NCI-H2171 treated with DMSO at 0.1 percent for 48 hours (cell line): ENCODE data around the gene CCDC92.

Experiments used
- DNase-seq: peaks from one replicate; lab custom pipeline; 2025; lab: John Stamatoyannopoulos, UW

The CCDC92 gene

DNA sequence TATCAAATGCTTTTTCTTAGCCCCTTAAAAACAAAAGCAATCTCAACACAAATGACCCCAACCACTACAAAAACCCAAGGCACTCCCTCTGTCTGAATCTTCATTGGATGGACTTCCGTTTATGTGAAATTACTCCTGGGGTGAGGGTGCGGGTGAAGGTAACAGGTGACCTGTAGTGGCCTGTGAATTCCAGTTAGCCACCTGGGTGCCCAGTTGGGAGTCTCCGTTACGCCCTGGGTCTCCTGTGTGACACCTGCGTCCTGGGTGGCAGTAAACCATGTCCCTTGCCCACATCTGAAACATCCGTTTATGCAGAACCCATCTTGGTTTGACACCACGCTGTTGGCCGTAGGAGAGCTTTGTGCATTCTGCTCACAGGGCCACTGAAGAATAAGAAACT is 62.6 kb downstream of the CCDC92 start:
- DNase-seq: no peak

DNA sequence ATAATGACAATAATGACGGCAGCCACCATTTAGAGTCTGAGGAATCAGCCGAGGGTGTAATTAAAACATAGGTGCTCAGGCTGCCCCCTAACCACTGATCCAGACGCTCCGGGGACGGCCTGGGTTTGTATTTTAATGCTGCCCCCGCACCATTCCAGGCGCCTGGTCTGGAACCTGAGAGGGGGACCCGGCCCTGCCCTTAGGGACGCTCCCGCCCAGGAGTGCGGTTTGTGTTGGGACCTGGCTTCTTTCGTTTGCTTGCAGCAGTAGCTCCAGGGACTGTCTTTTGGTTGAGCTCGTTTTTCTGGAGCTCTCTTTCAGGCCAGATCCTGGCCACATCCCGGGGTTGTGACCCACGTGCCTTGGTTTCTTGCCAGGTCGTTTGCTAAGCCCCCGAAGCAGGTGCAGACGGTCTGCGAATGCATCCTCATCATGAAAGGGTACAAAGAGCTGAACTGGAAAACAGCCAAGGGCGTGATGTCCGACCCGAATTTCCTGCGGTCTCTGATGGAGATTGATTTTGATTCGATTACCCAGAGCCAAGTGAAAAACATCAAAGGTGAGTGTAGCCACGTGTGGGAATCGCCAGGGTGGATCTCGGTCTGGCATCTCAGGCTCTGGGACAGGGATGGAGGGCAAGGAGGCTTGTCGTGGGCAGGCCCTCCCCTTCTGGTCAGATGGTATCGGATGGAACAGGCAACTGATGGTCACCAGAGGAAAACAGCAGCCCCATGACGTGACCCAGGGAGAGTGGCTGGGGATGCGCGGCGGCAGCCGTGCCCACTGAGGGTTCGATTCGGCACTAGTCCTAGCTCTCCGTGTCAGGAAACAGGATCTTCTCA is 63.5 kb downstream of the CCDC92 start:
- DNase-seq: no peak

DNA sequence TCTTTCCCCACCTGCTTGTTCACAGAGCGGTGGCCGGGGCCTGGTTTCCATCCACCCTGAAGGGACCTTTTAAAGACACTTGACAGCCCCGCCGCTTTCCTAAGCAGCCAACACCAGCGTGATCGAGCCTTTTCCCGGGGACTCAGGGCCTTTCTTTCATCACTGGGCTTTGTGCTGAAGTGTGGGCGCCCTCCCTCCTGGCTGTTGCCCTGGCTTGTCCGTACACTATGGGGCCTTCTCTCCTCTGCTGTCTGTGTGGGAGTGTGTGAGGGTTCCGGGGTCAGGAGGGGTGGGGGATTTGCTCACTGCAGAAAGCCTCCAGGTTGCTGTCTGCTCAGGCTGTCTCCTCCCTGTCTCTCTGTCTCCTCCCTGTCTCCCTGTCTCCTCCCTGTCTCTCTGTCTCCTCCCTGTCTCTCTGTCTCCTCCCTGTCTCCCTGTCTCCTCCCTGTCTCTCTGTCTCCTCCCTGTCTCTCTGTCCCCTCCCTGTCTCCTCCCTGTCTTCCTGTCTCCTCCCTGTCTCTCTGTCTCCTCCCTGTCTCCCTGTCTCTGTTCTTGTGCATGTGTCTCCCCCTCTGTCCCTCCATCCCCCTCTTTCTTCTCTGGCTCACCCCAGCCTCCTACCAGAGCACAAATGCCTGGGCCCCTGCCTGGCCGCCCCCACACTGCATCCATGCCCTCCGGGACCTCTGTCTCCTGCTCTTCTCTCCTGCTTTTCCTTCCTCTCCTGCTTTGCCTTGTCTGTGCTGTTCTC is 64.7 kb downstream of the CCDC92 start:
- no peak for DNase-seq

DNA sequence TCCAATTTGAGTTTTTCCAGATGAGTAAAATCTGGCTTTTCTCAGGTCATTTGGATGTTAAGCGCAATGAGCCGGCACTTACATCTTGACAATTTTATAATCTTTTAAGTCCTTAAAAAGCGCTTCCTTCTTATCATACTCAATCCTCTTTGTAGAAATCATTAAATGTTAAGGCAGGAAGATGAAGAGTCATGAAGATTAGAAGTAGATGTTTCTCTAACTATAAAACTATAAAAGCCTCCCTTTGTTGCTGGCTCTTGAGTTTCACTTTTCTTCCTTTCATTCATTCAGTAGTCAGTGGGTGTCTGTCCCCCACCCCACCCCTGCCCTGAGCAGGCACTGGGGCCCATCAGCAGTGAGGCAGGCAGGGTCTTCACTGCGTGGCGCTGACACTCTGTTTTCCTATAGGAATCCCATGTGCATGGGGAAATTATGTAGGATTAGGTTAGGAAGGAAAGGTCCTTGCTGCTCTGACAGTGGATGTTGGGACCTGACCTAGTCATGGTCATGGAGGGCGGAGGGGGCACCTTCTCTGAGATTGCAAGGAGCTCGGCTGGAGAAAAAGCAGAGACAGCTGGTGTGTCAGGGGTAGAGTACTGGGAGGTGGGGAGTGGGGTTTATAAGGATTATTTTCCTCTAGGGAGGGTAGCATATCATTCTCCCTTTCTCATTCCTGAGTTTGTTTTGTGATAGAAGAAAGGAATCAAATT is 65.8 kb downstream of the CCDC92 start:
- no peak for DNase-seq

DNA sequence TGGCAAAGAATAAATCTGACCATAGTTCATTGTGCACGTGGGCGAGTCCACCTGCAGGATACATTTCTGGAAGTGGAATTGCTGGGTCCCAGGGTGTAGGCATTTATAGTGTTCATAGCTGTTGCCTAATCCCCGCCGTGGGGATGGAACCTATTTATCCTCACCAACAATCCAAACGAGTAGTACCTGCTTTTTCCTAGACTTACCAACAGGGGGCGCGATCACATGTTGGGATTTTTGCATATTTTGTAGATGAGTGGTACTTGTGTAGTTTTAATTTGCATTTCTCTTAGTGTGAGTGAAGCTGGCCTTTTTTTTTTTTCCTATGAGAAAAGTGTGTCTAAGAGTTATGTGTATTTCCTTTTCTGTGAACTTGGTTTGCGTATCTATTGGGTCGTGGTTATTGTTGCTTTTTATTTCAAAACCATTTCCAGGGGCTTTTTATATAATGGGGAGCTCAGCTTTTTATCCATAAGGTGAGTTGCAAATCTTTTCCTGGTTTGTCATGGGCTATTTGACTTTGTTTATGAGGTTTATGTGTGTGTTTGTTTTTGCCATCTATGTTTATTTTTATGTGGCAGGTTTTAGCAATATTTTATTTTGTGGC is 67.2 kb downstream of the CCDC92 start:
- DNase-seq: peak; percentile 14

DNA sequence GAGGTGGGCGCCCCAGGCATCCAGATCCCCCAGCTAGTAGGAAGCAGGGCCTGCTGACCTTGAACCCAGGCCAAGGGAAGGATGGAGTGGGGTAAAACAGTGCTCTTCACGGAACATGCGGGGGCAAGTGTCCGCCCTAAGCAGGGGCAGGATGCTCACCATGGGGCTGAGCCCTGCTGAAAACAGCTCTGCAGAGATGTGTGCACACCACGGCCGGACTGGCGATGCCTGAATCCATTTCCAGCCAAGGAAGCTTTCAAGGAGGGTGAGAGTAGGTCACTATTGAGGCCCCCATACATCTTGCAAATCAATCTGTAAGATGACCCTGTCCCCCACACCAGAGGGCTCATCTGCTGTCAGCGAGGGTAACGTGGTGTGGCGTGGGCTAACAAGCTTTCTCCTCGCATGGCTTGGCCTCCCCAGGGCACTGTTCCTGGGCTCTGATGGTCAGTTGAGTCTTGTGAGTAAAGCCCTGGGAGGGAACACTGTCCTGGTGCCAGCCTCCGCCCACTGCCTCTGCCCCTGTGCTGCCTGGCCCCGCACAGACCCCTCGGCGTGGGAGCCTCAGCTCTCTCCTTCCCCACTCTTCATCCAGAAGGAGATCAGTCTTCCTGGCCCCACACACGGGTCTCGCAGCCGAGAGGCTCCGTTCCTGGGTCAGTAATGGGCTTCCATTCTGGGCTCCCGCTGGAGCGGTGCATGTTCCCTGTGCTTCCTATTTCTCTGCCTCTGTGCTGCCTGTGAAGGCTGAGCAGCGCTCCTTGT is 69.1 kb downstream of the CCDC92 start:
- no peak for DNase-seq

DNA sequence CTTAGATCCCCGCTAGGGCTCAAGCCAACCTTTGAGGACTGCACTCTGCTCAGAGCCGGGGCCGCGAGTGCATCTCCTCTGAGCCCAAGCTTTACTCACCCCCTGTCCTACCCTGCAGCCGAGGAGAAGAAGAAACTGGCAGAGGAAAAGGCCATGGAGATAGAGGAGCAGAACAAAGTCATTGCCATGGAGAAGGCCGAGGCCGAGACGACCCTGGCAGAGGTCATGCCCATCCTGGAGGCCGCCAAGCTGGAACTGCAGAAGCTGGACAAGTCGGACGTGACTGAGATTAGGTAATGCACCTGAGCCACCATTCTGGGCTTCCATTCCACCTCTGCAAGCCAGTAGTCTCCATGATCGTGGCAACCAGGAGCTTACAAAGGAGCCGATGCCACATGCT is 69.8 kb downstream of the CCDC92 start:
- no peak for DNase-seq

DNA sequence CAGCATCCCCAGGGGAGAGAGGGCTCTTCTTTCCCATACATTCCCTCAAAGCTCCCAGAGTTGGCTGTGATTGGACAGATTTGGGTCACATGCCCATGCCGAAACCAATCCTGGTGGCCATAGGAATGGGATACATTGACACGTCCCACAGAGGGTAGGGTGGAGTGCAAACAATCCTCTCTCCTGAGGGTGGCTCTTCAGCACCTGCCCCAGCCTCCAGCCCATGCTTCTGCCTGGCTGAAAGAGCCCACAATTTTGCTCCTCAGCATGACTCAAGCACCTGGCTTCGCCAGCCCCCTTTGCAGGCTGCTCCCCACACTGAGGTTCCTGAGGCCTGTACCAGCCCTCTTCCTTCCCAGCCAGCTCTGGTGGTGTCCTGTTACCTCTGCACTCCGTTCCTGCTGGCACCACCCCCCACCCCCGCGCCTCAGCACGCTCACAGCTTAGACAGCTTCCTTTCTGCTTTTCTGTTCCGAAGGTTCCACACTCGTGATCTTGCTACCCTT is 71.7 kb downstream of the CCDC92 start:
- peak; percentile 88 for DNase-seq

DNA sequence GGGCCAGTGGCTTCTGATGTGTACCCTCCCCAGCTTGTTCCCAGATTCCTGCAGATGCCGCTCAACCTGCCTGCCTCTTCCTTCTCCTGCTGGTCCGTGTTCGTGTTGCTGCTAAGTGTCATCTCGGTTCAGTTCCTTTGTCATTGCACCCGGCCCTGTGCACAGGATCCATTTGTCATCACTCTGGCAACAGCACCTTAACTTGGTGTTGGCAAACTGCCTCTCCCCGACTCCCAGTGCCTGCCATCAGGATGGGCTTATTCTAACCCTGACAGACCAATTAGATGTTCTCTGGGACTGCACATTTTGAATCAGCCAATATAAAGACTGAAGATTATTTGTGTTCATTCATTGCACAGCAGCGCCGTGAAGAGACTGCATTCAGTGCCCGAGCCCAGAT is 73.3 kb downstream of the CCDC92 start:
- DNase-seq: no peak

DNA sequence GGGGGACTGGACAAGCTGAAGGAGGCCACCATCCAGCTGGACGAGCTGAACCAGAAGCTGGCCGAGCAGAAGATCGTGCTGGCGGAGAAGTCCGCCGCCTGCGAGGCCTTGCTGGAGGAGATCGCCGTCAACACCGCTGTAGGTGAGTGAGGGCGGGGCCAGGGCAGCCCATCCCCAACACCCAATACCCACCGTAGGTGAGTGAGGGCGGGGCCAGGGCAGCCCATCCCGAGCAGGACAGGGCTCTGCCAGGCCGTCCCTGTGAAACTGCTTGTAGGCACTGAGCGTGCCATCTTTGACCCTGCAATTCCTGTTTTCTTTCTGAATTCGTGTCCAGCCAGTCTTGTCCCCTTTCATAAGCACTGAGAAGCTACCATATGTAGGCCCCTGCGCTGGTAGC is 74.0 kb downstream of the CCDC92 start:
- DNase-seq: no peak

DNA sequence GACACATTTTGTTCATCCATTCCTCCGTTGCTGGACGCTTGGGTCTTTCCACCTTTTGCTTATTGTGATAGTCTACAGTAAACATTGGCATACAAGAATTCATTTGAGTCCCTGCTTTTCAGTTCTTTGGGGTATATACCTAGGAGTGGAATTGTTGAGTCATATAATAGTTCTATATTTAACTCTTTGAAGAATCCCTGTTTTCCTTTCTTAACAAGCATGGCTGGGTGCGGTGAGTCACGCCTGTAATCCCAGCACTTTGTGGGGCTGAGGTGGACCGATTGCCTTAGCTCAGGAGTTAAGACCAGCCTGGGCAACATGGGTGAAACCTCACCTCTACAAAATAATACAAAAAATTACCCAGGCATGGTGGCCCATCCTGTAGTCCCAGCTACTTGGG is 75.4 kb downstream of the CCDC92 start:
- DNase-seq: no peak

DNA sequence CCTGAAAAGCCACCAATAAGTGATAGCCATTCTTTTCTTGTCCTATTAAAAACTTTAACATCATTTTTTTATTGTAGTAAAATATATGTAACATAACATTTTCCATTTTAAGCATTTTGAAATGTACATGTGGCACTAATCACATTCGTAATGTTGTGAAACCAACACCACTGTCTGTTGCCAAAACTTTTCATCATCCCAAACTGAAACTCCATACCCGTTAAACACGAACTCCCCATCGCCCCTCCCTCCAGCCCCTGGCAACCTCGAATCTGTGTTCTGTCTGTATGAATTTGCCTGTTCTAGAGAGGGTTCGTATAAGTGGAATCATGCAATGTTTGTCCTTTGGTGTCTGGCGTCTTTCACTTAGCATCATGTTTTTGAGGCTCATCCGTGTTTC is 75.9 kb downstream of the CCDC92 start:
- DNase-seq: no peak

DNA sequence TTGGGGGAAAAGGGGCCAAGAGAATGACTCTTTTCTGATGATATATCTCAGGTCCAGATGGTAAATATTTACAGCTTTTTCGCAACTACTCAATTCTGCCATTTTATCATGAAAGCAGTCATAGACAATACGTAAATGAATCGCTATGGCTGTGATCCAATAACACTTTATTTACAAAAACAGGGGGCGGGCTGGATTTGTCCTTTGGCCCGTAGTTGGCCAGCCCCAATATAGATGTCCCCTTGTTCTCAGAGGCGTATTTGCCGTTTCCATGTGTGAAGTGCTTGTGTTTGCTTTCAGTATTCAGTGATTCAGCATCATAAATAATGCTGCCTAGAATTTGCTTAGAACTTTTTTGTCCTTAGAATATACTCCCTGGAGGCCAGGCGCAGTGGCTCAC is 77.2 kb downstream of the CCDC92 start:
- DNase-seq: no peak

DNA sequence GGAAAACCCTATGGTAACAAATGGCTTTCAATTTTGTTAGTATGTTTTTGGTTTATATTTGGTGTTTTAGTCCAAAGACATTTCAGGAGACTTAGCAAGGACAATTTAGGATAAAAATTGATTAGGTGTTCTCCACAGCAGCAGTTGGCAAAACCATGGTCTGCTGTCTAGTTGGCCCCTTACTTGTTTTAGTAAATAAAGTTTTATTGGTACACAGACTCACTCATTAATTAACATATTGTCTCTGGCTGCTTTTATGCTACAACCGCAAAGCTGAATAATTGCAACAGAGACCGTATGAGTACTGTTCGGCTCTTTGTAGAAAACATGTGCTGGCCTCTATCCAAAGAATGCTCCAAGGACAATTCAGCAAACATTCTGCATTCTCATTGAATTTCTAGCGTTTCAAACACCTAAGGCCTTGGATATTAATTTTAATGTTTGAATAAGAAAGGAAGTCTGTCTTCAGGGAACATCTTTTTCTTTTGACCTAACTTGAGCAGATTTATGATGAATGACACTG is 77.7 kb downstream of the CCDC92 start:
- DNase-seq: no peak

DNA sequence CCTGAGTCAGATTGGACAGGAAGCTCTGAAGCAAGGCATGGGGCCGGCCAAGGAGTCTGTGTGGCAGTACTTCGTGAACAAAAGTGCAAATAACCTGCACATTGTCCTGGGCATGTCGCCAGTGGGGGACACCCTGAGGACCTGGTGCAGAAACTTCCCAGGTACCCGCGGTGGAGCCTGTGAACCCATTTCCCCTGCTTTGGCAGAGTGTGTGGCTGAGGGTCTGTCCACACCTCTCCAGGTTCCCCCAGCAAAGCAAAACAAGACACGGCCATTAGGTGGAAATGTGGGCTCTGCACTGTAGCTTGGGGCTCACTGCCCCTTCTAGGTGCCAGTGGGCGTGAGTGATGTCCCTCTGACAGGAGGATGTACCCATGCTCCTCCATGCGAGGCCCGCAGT is 79.4 kb downstream of the CCDC92 start:
- DNase-seq: no peak

DNA sequence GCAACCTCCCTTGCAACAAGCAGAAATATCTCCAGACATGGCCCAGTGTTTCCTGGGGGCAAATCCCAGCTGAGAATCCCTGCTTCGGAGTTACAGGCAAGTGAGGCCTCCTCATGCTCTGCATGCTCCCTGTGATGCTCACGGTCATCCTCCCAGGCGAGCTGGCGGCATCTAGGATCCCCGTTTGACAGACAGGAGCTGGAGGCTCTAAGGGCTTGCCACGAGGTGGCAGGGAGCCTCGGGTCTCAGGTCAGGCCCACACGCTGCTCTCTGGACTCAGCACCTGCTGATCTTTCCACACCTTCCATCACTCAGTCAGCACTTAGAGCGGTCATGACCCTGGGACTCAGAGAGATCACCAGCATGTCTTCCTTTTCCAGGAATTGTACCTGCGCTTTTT is 79.8 kb downstream of the CCDC92 start:
- DNase-seq: no peak

DNA sequence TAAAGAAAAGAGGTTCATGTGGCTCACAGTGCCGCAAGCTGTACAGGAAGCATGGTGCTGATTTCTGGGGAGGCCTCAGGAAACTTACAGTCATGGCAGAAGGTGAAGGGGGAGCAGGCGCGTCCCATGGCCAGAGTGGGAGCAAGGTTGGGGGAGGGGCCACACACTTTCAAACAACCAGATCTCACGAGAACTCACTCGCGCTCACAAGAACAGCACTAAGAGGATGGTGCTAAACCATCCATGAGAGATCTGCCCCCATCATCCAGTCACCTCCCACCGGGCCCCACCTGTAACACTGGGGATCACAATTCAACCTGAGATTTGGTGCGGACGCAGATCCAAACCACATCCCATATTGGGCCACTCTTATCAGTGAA is 80.5 kb downstream of the CCDC92 start:
- DNase-seq: no peak

DNA sequence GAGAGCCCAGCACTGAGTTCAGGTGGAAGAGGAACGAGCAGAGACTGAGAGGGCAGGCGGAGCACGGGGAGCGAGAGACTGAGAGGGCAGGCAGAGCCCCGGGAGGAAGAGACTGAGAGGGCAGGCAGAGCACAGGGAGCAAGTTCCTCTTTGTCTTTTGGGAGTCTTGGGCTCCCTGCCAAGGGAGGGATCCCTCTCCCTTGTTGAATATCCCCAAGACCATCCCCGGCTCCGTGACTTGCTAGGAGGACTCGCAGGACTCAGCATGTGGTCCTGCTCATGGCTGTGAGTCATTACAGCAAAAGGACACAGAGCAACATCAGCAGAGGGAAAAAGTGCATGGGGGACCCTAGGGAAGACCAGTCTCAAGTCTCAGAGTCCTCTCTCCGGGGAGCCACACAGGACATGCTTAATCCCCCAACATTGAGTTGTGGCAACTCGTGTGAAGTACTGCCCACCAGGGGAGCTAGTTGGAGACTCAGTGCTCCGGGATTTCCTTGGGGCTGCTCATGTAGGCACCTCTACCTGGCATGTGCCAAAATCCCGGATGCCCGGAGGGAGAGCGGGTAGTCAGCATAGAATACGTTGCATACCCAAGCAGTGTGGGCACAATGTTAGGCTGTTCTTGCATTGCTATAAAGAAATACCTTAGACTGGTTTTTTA is 81.0 kb downstream of the CCDC92 start:
- DNase-seq: no peak

DNA sequence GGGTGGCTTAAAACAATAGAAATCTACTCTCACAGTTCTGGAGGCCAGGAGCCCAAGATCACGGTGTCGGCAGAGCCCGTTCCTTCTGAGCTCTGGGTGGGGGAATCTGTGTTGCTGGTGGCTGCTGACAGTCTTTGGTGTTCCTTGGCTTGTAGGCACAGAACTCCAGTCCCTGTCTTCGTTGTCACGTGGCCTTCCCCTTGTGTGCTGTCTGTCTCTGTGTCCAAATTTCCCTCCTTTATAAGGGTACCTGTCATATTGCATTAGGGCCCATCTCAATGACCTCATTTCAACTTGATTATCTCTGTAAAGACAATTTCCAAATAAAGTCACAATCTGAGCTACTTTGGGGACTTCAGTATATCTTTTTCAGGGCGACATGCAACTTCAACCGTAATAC is 81.6 kb downstream of the CCDC92 start:
- DNase-seq: no peak

DNA sequence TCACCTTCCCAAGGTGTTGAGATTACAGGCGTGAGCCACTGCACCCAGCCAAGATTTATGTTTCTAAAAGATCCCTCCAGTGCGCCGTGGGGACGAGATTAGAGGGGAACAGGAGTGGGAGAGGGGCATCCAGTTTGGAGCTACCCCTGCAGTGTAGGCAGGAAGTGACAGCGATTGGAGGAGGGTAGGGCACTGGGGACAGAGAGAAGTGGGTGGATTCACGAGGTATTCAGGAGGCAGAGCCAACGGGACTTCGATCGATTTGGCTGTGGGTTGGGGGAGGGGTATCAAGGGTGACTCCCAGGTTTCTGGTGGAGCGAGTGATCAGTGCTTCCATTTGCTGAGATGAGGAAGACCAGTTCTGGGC is 82.1 kb downstream of the CCDC92 start:
- no peak for DNase-seq
